HG02763 (cell line): ENCODE results near the gene RGS10.

Source experiments
- ATAC-seq: cut with Tn5 transposase; IDR thresholded peaks from one replicate; pipeline ENCODE4 v1.9.1; 2021; ENCODE audit warnings: mild to moderate bottlenecking, moderate library complexity; ENCODE audit not compliant: unreplicated experiment

Gene RGS10

GRCh38 chr10:119452396-119452795 is 90.1 kb downstream of the RGS10 start:
- ATAC-seq: no peak

- ATAC-seq: no peak
Observed at GRCh38 chr10:119451300-119451896, 91.1 kb downstream of the RGS10 start.

GRCh38 chr10:119450606-119451299 is 91.8 kb downstream of the RGS10 start:
- ATAC-seq: no peak
